NCI-H128 (cell line): ENCODE measurements around the gene PNPT1.
"Not testable (repeated sequence)": the region's sequence is repeated elsewhere in the genome, so short reads cannot be mapped to it uniquely, and the experiment has no call there.

Source experiments
- DNase-seq: peaks from one replicate; lab custom pipeline; 2025; ENCODE audit not compliant: unreplicated experiment; lab: John Stamatoyannopoulos, UW

PNPT1 gene

GRCh38 chr2:55598056-55598795 lies 95.4 kb downstream of the PNPT1 start:
- no peak for DNase-seq

GRCh38 chr2:55596795-55597194 lies 96.8 kb downstream of the PNPT1 start:
- DNase-seq, result not testable (repeated sequence)

DNA sequence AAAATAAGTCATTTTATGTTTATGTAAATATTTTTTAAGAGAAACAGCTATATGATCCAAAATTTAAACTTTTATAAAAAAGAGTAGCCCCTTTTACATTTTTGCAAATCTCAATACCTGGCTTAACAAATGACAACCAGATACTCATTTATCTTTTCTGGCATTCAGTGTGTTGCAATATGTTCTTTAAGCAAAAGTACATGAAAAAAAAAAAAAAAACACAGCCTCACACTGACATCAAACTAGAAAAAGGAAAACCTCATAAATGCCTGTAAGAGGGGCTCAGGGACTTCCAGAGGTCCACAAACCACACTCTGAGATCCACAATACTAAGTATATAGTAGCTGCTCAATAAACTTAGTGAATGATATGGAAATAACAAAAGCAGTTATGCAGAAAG lies 98.1 kb downstream of the PNPT1 start:
- DNase-seq, result no peak

DNA sequence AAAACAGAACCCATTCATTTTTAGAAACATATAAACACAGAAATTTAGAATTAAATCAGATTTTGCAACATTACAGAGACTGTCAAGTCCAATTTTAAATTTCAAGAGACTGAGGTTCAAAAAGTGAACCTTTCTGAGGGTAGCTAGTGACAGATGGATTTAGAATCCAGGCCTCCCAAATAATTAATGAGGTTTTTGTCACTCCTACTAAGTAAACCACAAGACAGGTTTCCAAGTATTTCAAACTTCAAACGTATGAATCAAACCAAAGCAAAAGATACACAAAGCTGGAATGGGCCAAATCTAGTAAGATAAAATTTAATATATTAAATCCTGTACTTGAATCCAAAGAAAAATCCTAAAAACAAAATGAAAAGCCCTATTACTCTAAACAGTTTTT lies 101.5 kb downstream of the PNPT1 start:
- DNase-seq, result no peak

DNA sequence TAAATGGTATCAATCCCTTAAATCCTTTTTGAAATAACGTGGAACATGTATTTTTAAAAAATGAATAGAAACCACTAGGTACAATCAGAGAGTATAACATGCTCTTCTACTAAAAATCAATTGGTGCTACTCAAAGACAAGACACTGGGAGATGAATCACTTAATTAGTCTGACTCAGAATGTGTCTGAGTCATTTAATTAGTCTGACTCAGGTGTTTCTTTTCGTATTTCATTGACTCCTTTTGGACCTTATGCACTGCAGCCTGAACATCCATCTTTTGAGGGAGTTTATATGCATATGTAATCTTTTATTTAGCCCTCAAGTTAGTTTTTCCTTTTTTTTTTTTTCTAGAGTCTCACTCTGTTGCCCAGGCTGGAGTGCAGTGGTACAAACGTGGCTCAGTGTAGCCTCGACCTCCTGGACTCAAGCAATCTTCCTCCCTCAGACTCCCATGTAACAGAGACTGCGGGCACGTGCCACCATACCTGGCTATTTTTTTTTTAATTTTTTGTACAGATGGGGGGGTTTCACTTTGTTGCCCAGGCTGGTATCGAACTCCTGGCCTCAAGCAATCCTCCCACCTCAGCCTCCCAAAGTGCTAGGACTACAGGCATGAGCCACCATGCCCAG lies 102.7 kb downstream of the PNPT1 start:
- no peak for DNase-seq

DNA sequence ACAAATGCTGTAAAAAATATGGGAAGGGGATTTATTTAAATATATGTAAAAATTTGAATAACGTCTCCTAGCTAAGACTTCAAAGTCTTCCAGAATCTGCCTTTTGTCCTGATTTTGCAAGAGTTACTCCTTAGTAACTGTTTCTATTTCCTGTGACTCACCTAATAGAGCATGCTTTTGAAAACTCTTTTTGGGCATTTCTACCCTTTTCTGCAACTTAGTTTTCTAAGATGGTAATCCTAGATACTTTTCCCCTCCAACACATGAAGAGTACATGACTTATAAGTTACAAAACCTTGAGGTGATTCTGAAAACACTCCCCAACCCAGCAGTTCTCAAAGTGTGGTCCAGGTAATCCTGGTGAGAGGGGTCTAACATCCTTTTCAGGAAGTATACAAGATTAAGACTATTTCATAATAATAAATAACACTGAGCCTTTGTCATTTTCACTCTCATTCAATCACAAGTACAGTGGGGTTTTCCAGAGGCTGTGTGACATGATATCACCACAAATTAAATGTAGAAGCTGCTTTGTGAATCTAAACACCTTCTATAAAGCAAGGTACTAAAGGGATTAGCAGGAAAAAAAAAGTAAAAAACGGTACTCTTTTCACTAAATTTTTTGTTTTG lies 108.1 kb downstream of the PNPT1 start:
- DNase-seq, result no peak
